Gastroesophageal sphincter (tissue), 4 donors: Measurements from ENCODE around the gene PGM1. TPM values are rescaled to one million over a fixed set of nuclear protein-coding genes. Genes with fewer than 3 reads are reported as not detected.

Experiments used
- ATAC-seq: fragments of 150-250 bp; one replicate; pipeline ENCODE4 v1.9.1; 2016; ENCODE audit warnings: mild to moderate bottlenecking, moderate library complexity
- H3K27ac ChIP-seq, 4 donors: fragments of 200-600 bp; sonication (generic) in 3 of 4; 1 replicate in 3 of 4; 2 replicates in 1 of 4; pipeline ENCODE4 v1.5.1; 2016 to 2019
- H3K27me3 ChIP-seq: fragments of 200-600 bp; sonication (generic); one replicate; pipeline ENCODE4 v1.5.1; 2019
- H3K36me3 ChIP-seq, 2 donors: fragments of 200-600 bp; sonication (generic); one replicate each; pipeline ENCODE4 v1.5.1; 2019; ENCODE audit warnings: control low read depth in 1 of 2
- H3K4me1 ChIP-seq, 3 donors: fragments of 200-600 bp; sonication (generic); 1 replicate in 2 of 3; 2 replicates in 1 of 3; pipeline ENCODE4 v1.5.1; 2016 to 2019; ENCODE audit warnings: control low read depth in 2 of 3
- H3K4me3 ChIP-seq, 2 donors: fragments of 200-600 bp; sonication (generic); one replicate each; pipeline ENCODE4 v1.5.1; 2019; ENCODE audit warnings: mild to moderate bottlenecking in 1 of 2, moderate library complexity in 1 of 2
- H3K9me3 ChIP-seq, 3 donors: fragments of 200-600 bp; sonication (generic); one replicate each; pipeline ENCODE4 v1.5.1; 2017 to 2019; ENCODE audit warnings: control low read depth in 2 of 3
- EP300 ChIP-seq: sonication (generic); formaldehyde crosslinking; IDR thresholded peaks from one replicate; pipeline ENCODE4 v1.6.1; 2017; ENCODE audit warnings: antibody characterized with exemption, mild to moderate bottlenecking
- POLR2A ChIP-seq, 2 donors: fragments of 450-650 bp; IDR thresholded peaks; one replicate each; pipeline ENCODE4 v1.6.1; 2017; ENCODE audit warnings: antibody characterized with exemption in 2 of 2, mild to moderate bottlenecking in 2 of 2, moderate library complexity in 1 of 2
- POLR2AphosphoS5 ChIP-seq: sonication (generic); formaldehyde crosslinking; IDR thresholded peaks from one replicate; pipeline ENCODE4 v1.6.1; 2017; ENCODE audit warnings: antibody characterized with exemption
- WGBS, 2 donors: methylation state at CpG; one replicate each; pipeline ENCODE4 v1.1.5; 2018; ENCODE audit warnings: low coverage in 1 of 2; 5-methylcytosine and 5-hydroxymethylcytosine counted together
- total RNA-seq, 4 donors: library from RNA; depleted of rRNA; stranded (reverse); fragments of >200 nt; gene quantifications; one replicate each; pipeline ENCODE4 v1.1.0, GENCODE V29; 2016
- TF ChIP-seq, protein P1 (sequence below), 4 experiments: fragments of 200-600 bp in 2 of 4; fragments of 450-650 bp in 2 of 4; sonication (generic) in 1 of 4; IDR thresholded peaks; one replicate each; pipeline ENCODE4 v1.5.1; 2017 to 2019; ENCODE audit warnings: antibody characterized with exemption in 4 of 4, mild to moderate bottlenecking in 2 of 4, moderate library complexity in 2 of 4

Gene PGM1
- total RNA-seq, 4 donors from 2014 or later: 40.0 to 95.6 (median 61.4) TPM

DNA sequence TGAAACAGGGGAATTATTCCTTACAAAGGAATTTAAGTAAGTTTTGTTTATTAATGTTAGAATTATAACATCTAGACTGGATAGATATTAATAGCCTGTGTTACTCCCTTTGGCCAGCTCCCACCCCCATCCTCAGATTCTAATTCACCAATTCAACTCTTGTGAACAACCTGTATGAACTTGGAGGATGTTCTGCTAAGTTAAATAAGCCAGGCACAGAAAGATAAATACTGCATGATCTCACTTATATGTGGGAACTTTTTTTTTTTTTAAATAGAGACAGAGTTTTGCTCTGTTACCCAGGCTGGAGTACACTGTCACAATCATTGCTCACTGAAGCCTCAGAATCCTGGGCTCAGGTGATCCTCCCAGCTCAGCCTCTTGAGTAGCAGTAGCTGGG is 37.7 kb upstream of the PGM1 start:
- Histone ChIP-seq H3K4me1 (no peaks in the 10 kb centered on the region), H3K36me3 (peaks cover 0 to 25% of the 10 kb centered on the region in 2 donors), H3K27ac (no peak overlapping the region), H3K27me3 (no peaks in the 10 kb centered on the region), H3K9me3 (no peaks in the 10 kb centered on the region), H3K4me3 (no peak overlapping the region)
- no peak for ATAC-seq
- no peak for TF ChIP-seq EP300
- TF ChIP-seq, protein P1, sequence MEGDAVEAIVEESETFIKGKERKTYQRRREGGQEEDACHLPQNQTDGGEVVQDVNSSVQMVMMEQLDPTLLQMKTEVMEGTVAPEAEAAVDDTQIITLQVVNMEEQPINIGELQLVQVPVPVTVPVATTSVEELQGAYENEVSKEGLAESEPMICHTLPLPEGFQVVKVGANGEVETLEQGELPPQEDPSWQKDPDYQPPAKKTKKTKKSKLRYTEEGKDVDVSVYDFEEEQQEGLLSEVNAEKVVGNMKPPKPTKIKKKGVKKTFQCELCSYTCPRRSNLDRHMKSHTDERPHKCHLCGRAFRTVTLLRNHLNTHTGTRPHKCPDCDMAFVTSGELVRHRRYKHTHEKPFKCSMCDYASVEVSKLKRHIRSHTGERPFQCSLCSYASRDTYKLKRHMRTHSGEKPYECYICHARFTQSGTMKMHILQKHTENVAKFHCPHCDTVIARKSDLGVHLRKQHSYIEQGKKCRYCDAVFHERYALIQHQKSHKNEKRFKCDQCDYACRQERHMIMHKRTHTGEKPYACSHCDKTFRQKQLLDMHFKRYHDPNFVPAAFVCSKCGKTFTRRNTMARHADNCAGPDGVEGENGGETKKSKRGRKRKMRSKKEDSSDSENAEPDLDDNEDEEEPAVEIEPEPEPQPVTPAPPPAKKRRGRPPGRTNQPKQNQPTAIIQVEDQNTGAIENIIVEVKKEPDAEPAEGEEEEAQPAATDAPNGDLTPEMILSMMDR (IDR thresholded peaks at IDR 0.05): no peak
- no peak for TF ChIP-seq POLR2AphosphoS5
- TF ChIP-seq POLR2A (IDR thresholded peaks at IDR 0.05): no peak

DNA sequence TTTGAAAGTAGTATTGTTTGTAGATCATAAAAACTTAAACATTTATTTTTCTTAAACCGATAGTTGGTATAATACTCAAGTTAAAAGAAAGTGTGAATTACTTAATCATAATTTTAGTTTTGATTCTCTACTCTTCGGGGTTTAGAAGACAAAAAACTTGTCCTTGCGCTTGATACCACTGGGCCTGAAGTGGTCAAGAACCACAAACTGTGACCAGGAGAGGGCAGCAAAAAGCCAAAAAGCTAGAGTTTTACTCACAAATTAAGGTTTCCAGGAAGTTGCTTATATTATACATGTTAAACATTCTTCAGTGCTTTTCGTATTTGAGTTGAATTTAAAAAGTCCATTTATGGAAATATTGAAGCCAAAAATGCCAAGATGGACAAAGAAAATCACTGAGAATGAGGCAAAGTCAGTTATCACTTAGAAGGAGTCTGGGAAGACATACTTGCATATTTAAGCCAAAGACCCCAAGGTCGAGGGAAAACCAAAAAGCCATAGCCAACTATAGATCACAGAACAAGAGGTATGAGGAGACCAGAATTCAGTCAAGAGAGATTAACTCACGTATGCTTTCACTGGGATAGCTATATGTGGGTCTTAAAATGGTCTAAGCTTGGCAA is 35.7 kb upstream of the PGM1 start:
- H3K4me3 ChIP-seq: no peak overlapping the region
- TF ChIP-seq EP300: no peak
- TF ChIP-seq POLR2AphosphoS5: no peak
- TF ChIP-seq, protein P1 (IDR thresholded peaks at IDR 0.05): peak in 2 of 4 experiments; percentile 26 to 37
- H3K4me1 ChIP-seq: no peaks in the 10 kb centered on the region
- WGBS, 2 donors: 59 to 76% methylated on average over 6 of the region's 6 CpGs
- no peak for ATAC-seq
- peaks cover 0 to 22% of the 10 kb centered on the region in 2 donors for H3K36me3 ChIP-seq
- H3K27me3 ChIP-seq: no peaks in the 10 kb centered on the region
- no peaks in the 10 kb centered on the region for H3K9me3 ChIP-seq
- H3K27ac ChIP-seq: no peak overlapping the region

DNA sequence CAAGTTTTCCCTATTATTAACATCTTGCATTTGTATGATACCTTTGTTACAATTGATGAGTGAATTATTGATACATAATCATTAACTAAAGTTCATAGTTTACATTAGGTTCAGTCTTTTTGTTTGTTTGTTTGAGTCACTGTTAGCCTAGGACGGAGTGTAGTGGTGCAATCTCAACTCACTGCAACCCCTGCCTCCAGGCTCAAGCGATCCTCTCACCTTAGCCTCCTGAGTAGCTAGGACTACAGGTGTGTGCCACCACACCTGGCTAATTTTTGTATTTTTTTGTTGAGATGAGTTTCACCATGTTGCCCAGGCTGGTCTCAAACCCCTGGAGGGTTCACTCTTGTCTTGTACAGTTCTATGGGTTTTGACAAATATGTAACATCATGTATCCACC is 33.9 kb upstream of the PGM1 start:
- H3K4me1 ChIP-seq: no peaks in the 10 kb centered on the region
- no peaks in the 10 kb centered on the region for H3K9me3 ChIP-seq
- no peaks in the 10 kb centered on the region for H3K27me3 ChIP-seq
- no peak for TF ChIP-seq EP300
- TF ChIP-seq POLR2A (IDR thresholded peaks at IDR 0.05): no peak
- TF ChIP-seq POLR2AphosphoS5: no peak
- TF ChIP-seq, protein P1 (IDR thresholded peaks at IDR 0.05): no peak
- no peak for ATAC-seq
- H3K4me3 ChIP-seq: no peak overlapping the region
- WGBS, 2 donors: 91 to 100% methylated on average over 2 of the region's 2 CpGs
- no peak overlapping the region for H3K27ac ChIP-seq
- peaks cover 0 to 8% of the 10 kb centered on the region in 2 donors for H3K36me3 ChIP-seq

DNA sequence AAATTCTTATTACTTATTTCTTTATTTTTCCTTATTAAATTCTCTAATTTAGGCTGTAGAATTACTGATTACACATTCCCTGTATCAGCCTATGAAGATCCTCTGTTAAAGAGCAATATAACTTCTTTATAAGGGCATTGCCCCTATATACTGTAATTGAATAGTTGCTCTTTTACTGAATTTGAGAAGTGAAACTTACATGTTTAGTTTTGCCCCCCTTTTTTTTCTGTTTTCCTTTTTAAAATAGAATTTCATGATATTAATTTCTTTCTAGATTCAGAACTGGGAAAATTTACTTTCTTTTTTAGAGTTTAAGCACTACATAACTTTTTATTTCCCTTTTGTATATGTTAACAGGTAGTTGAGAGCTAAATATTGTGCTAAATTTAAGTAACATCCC is 29.5 kb upstream of the PGM1 start:
- no peak overlapping the region for H3K4me3 ChIP-seq
- no peak for ATAC-seq
- H3K27me3 ChIP-seq: no peaks in the 10 kb centered on the region
- H3K4me1 ChIP-seq: no peaks in the 10 kb centered on the region
- TF ChIP-seq, protein P1 (IDR thresholded peaks at IDR 0.05): no peak
- no peak for TF ChIP-seq POLR2A (IDR thresholded peaks at IDR 0.05)
- no peak for TF ChIP-seq EP300
- no peak for TF ChIP-seq POLR2AphosphoS5
- H3K36me3 ChIP-seq: peaks cover 0 to 8% of the 10 kb centered on the region in 2 donors
- H3K27ac ChIP-seq: no peak overlapping the region
- no peaks in the 10 kb centered on the region for H3K9me3 ChIP-seq

DNA sequence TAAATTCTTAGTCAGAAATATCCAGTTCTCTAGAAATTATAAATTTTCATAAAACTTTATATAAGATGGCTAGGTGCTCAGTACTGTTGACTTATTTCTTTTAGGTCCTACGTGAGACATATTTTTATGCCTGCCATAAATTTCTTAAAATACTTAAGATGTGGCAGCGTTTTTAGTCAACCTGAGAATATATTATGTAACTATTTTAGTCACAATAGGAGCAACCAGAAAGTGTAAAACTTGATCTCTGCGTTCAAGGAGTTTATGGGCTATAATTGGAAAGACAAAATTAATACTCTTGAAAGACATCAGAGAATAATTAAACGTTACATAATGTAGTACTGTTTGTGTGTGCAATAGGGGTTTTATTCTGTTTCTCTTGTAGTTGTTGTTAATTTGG is 24.1 kb upstream of the PGM1 start:
- WGBS, 2 donors: 89 to 91% methylated on average over 4 of the region's 4 CpGs

More for the DNA sequence above, 24.1 kb upstream of the PGM1 start:
- no peak overlapping the region for H3K4me3 ChIP-seq
- no peak overlapping the region for H3K27ac ChIP-seq
- H3K9me3 ChIP-seq: no peaks in the 10 kb centered on the region
- H3K36me3 ChIP-seq: peaks cover 0 to 12% of the 10 kb centered on the region in 2 donors
- TF ChIP-seq EP300 (no peak), POLR2AphosphoS5 (no peak), POLR2A (IDR thresholded peaks at IDR 0.05) (no peak)
- TF ChIP-seq, protein P1 (IDR thresholded peaks at IDR 0.05): no peak
- no peaks in the 10 kb centered on the region for H3K27me3 ChIP-seq
- H3K4me1 ChIP-seq: no peaks in the 10 kb centered on the region
- ATAC-seq: no peak
